Uterus (tissue), 4 donors: ENCODE measurements around the gene ZDHHC14. TPM values are rescaled to one million over a fixed set of nuclear protein-coding genes. Genes with fewer than 3 reads are reported as not detected.

Experiments used
- DNase-seq, 2 donors: peaks; one replicate each; pipeline ENCODE4 v3.0.0-alpha.2; 2019 to 2020
- H3K27ac ChIP-seq, 2 donors: fragments of 200-600 bp; sonication (generic); 1 replicate in 1 of 2; 2 replicates in 1 of 2; pipeline ENCODE4 v1.5.1; 2016 to 2018
- H3K27me3 ChIP-seq, 2 donors: fragments of 200-600 bp; sonication (generic); one replicate each; pipeline ENCODE4 v1.5.1; 2018 to 2019; ENCODE audit warnings: control low read depth in 1 of 2
- H3K36me3 ChIP-seq, 2 donors: fragments of 200-600 bp; sonication (generic); one replicate each; pipeline ENCODE4 v1.5.1; 2019; ENCODE audit warnings: control low read depth in 1 of 2
- H3K4me1 ChIP-seq, 2 donors: fragments of 200-600 bp; sonication (generic); one replicate each; pipeline ENCODE4 v1.5.1; 2018 to 2019; ENCODE audit warnings: control low read depth in 1 of 2
- H3K4me3 ChIP-seq, 2 donors: fragments of 200-600 bp; sonication (generic); 1 replicate in 1 of 2; 2 replicates in 1 of 2; pipeline ENCODE4 v1.5.1; 2018 to 2019; ENCODE audit warnings: mild to moderate bottlenecking in 1 of 2
- H3K9me3 ChIP-seq, 2 donors: fragments of 200-600 bp; sonication (generic); one replicate each; pipeline ENCODE4 v1.5.1; 2019; ENCODE audit warnings: control low read depth in 1 of 2
- POLR2A ChIP-seq, 2 donors: fragments of 450-650 bp; IDR thresholded peaks; one replicate each; pipeline ENCODE4 v1.6.1; 2016; ENCODE audit warnings: antibody characterized with exemption in 2 of 2, mild to moderate bottlenecking in 1 of 2, moderate library complexity in 1 of 2
- intact Hi-C: fragments of 100-400 bp; cut with DNase I; formaldehyde crosslinking; loops from one replicate; pipeline ENCODE4 v1.15.1; 2023; ENCODE audit warnings: low total_unique reads
- total RNA-seq, 4 donors: library from RNA; depleted of rRNA in 3 of 4; stranded (reverse); fragments of >200 nt in 3 of 4; gene quantifications; one replicate each; pipeline versions ENCODE4 v1.1.0 to v1.2.4, GENCODE V29; 2014 to 2023
- TF ChIP-seq, protein P1 (sequence below), 4 experiments: fragments of 200-600 bp in 2 of 4; fragments of 450-650 bp in 2 of 4; sonication (generic) in 2 of 4; IDR thresholded peaks; one replicate each; pipeline ENCODE4 v1.5.1; 2016 to 2019; ENCODE audit warnings: antibody characterized with exemption in 4 of 4, mild to moderate bottlenecking in 2 of 4, moderate library complexity in 1 of 4
- donor health status: DM: yes; HTN: yes; CAD: no.

The ZDHHC14 gene
- total RNA-seq, 4 donors from 2014 or later = 5.6 to 28.3 (median 12.9) TPM

DNA sequence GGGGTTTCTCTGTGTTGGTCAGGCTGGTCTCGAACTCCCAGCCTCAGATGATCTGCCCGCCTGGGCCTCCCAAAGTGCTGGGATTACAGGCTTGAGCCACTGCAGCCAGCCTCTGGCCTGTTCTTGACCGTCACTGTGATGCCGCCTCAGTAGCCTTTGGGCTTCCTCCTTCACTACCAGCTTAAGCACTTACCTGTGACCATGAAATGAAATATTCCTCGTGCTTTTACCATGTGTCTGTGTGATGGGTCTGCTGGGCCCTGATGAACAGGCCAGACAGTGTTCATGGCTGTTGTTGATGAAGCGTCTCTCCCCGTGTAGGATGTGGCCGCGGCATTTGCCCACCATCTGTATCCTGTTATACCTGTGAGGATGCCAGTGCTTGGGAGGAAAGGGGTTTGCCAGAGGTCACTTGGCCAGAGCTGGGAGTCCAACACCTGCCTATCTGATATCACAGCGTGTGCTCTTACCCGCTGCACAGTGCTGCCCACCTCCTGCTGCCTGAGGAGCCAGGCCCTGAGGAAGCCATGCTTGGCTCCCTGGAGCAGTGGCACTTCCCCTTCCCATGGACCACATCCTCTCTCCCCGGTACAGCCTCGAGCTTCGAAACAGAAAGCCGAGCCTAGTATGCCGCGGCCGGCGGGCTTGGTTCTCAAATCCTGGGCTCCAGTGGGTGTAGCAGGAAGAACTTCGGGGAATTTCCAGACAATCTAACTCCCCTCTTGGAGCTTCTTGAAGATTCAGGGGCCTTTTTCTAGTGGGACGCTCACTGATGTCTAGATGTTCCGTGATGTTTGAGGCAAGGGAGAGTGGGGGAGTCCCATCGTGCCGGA, 167.9 kb downstream of the ZDHHC14 start:
- no peaks in the 10 kb centered on the region for H3K36me3 ChIP-seq
- H3K4me1 ChIP-seq = no peaks in the 10 kb centered on the region
- intact Hi-C loops = no loop called here
- TF ChIP-seq, protein P1, sequence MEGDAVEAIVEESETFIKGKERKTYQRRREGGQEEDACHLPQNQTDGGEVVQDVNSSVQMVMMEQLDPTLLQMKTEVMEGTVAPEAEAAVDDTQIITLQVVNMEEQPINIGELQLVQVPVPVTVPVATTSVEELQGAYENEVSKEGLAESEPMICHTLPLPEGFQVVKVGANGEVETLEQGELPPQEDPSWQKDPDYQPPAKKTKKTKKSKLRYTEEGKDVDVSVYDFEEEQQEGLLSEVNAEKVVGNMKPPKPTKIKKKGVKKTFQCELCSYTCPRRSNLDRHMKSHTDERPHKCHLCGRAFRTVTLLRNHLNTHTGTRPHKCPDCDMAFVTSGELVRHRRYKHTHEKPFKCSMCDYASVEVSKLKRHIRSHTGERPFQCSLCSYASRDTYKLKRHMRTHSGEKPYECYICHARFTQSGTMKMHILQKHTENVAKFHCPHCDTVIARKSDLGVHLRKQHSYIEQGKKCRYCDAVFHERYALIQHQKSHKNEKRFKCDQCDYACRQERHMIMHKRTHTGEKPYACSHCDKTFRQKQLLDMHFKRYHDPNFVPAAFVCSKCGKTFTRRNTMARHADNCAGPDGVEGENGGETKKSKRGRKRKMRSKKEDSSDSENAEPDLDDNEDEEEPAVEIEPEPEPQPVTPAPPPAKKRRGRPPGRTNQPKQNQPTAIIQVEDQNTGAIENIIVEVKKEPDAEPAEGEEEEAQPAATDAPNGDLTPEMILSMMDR (IDR thresholded peaks at IDR 0.05) = no peak
- TF ChIP-seq POLR2A (IDR thresholded peaks at IDR 0.05) = no peak
- H3K27me3 ChIP-seq = no peaks in the 10 kb centered on the region
- H3K27ac ChIP-seq = no peak overlapping the region
- no peak overlapping the region for H3K4me3 ChIP-seq
- no peaks in the 10 kb centered on the region for H3K9me3 ChIP-seq
- no peak for DNase-seq

DNA sequence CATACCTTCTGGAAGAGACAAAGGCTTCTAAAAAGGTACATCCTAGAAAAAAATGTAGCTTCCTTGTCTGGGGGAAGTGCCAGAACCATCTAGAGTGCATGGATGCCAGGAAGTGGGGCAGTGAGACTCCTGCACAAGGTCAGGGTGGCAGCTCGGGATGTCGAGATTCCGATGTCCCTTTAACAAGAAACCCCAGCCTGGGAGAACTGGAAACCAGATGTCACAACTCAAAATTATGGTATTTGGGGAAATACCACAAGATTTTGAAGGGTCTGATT, 168.4 kb downstream of the ZDHHC14 start:
- H3K4me1 ChIP-seq = no peaks in the 10 kb centered on the region
- DNase-seq = no peak
- intact Hi-C loops = no loop called here
- H3K9me3 ChIP-seq = no peaks in the 10 kb centered on the region
- TF ChIP-seq, protein P1 (IDR thresholded peaks at IDR 0.05) = no peak
- TF ChIP-seq POLR2A (IDR thresholded peaks at IDR 0.05) = no peak
- H3K4me3 ChIP-seq = no peak overlapping the region
- H3K36me3 ChIP-seq = no peaks in the 10 kb centered on the region
- no peak overlapping the region for H3K27ac ChIP-seq
- no peaks in the 10 kb centered on the region for H3K27me3 ChIP-seq

DNA sequence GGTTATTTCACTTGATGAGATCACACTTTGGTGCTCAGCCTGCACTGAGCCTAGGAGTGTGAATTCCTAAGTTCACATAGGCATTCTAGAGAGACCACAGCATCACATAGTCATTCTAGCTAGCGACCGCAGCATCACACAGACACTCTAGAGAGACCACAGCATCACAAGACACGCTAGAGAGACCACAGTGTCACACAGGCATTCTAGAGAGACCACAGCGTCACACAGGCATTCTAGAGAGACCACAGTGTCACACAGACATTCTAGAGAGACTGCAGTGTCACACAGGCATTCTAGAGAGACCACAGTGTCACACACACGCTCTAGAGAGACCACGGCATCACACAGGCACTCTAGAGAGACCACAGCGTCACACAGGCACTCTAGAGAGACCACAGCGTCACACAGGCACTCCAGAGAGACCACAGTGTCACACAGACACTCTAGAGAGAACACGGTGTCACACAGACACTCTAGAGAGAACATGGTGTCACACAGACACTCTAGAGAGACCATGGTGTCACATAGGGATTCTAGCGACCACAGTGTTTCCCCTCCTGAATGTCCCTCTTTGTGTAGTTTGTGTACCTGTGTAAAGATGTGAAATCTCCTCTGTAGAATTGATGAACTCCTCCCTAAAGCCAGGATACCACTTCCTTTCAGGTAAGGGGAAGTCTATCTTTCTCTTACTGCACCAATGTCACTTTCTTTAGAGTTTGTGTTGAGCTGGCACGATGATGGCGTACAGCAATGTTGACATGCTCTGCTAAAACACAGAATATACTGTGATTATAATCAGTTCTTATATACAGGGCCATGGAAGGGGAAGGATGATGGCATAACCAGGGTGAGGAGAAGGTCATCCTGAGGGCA, 169.4 kb downstream of the ZDHHC14 start:
- Histone ChIP-seq H3K27ac (no peak overlapping the region), H3K27me3 (no peaks in the 10 kb centered on the region), H3K36me3 (no peaks in the 10 kb centered on the region), H3K4me1 (no peaks in the 10 kb centered on the region), H3K4me3 (no peak overlapping the region), H3K9me3 (no peaks in the 10 kb centered on the region)
- no peak for DNase-seq
- no peak for TF ChIP-seq POLR2A (IDR thresholded peaks at IDR 0.05)
- TF ChIP-seq, protein P1 (IDR thresholded peaks at IDR 0.05) = no peak
- intact Hi-C loops = no loop called here

DNA sequence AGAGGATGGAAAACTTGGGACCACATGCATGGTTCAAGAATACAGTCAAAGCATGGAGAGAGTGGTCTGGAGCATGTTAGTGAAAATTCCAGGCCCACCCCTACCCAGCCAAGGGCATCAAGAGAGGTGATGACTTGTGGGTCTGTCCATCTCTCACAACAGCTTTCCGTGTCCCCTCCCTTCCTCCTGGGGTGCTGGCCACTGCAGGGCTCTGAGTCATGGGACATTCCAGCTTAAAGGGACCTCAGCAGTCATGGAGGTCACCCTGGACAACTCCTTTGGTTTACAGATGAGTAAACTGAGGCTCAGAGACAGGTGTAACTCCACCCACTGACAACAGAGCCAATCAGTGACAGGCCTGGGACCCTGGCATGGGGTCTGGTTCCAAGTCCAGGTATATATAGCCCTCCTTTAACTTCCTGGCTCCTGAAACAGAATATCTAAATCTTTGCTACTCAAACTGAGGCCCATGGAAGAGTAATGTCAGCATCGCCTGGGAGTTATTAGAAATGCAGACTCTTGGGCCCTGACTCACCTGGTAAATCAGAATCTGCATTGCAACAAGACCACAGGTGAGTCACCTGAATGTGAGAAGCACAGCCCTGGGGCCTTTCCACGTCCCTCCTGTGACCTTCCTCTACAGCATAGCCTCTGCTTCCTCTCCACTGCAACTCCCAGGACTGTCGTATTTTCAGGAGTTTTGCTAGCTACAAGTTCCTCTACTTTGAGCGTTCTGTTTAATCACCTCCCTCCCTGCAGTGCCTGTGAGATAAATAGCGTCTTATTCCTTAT, 170.2 kb downstream of the ZDHHC14 start:
- DNase-seq = no peak
- TF ChIP-seq, protein P1 (IDR thresholded peaks at IDR 0.05) = no peak
- no peak for TF ChIP-seq POLR2A (IDR thresholded peaks at IDR 0.05)
- intact Hi-C loops = no loop called here
- H3K4me3 ChIP-seq = no peak overlapping the region
- H3K9me3 ChIP-seq = no peaks in the 10 kb centered on the region
- H3K36me3 ChIP-seq = no peaks in the 10 kb centered on the region
- H3K27me3 ChIP-seq = no peaks in the 10 kb centered on the region
- H3K27ac ChIP-seq = no peak overlapping the region
- H3K4me1 ChIP-seq = no peaks in the 10 kb centered on the region
